GM23248 (cell line): ENCODE measurements around the gene APEX2. TPM values are rescaled to one million over a fixed set of nuclear protein-coding genes. Genes with fewer than 3 reads are reported as not detected.
A peak's percentile ranks its signal among the peaks of the same experiment; 100 is the strongest.
"Not testable (repeated sequence)": the region's sequence is repeated elsewhere in the genome, so short reads cannot be mapped to it uniquely, and the experiment has no call there.

ENCODE experiments used
- DNase-seq: peaks from one replicate; pipeline ENCODE4 v3.0.0-alpha.2; 2015
- H2AFZ ChIP-seq: fragments of 200-600 bp; sonication (generic); 2 replicates; pipeline ENCODE4 v1.6.1; 2016; ENCODE audit warnings: antibody characterized with exemption
- H3F3A ChIP-seq: fragments of 200-600 bp; sonication (generic); 2 replicates; pipeline ENCODE4 v1.6.1; 2016; ENCODE audit warnings: mild to moderate bottlenecking, antibody characterized with exemption, mixed run types; ENCODE audit not compliant: insufficient read depth
- H3K27ac ChIP-seq: fragments of 200-600 bp; sonication (generic); 2 replicates; pipeline ENCODE4 v1.5.1; 2016; ENCODE audit warnings: mild to moderate bottlenecking
- H3K27me3 ChIP-seq: fragments of 200-600 bp; sonication (generic); replicated peaks from 2 replicates; pipeline ENCODE4 v1.6.1; 2016; ENCODE audit warnings: mild to moderate bottlenecking; ENCODE audit not compliant: insufficient read depth
- H3K36me3 ChIP-seq: fragments of 200-600 bp; sonication (generic); 2 replicates; pipeline ENCODE4 v1.6.1; 2016; ENCODE audit warnings: low read depth, mild to moderate bottlenecking
- H3K4me1 ChIP-seq: fragments of 200-600 bp; sonication (generic); 2 replicates; pipeline ENCODE4 v1.6.1; 2016; ENCODE audit warnings: mild to moderate bottlenecking; ENCODE audit not compliant: insufficient read depth
- H3K4me2 ChIP-seq: fragments of 200-600 bp; sonication (generic); one replicate; pipeline ENCODE4 v1.6.1; 2016; ENCODE audit warnings: mild to moderate bottlenecking; ENCODE audit not compliant: unreplicated experiment
- H3K4me3 ChIP-seq: fragments of 200-600 bp; sonication (generic); 2 replicates; pipeline ENCODE4 v1.5.1; 2016; ENCODE audit warnings: mild to moderate bottlenecking
- H3K79me2 ChIP-seq: fragments of 200-600 bp; sonication (generic); 2 replicates; pipeline ENCODE4 v1.6.1; 2016; ENCODE audit warnings: mild to moderate bottlenecking; ENCODE audit not compliant: insufficient read depth
- H3K9ac ChIP-seq: fragments of 200-600 bp; sonication (generic); 2 replicates; pipeline ENCODE4 v1.6.1; 2016; ENCODE audit warnings: mild to moderate bottlenecking
- H3K9me2 ChIP-seq: fragments of 200-600 bp; sonication (generic); 2 replicates; pipeline ENCODE4 v1.6.1; 2016; ENCODE audit warnings: mixed run types, mild to moderate bottlenecking, moderate library complexity; ENCODE audit not compliant: insufficient read depth
- H3K9me3 ChIP-seq: fragments of 200-600 bp; sonication (generic); one replicate; pipeline ENCODE4 v1.6.1; 2017; ENCODE audit warnings: low read depth
- H4K20me1 ChIP-seq: fragments of 200-600 bp; sonication (generic); 2 replicates; pipeline ENCODE4 v1.6.0; 2016; ENCODE audit not compliant: insufficient read depth
- EZH2 ChIP-seq: fragments of 200-600 bp; sonication (generic); IDR thresholded peaks from 2 replicates; pipeline ENCODE4 v1.6.1; 2018; ENCODE audit warnings: antibody characterized with exemption, mild to moderate bottlenecking; ENCODE audit not compliant: insufficient read depth, poor library complexity, severe bottlenecking
- EZH2phosphoT487 ChIP-seq: fragments of 200-600 bp; sonication (generic); IDR thresholded peaks from 2 replicates; pipeline ENCODE4 v1.6.1; 2018; ENCODE audit warnings: antibody characterized with exemption, moderate library complexity, mild to moderate bottlenecking, low read depth; ENCODE audit not compliant: insufficient read depth
- WGBS, 2 experiments: methylation state at CpG; one replicate each; pipeline ENCODE4 v1.1.6; 2015 to 2017; ENCODE audit warnings: low lambda C conversion rate in 2 of 2, low coverage in 1 of 2; ENCODE audit errors: missing lambda C conversion rate in 2 of 2; 5-methylcytosine and 5-hydroxymethylcytosine counted together
- in situ Hi-C: fragments of 300-500 bp; cut with MboI; formaldehyde crosslinking; loops from 2 replicates; pipeline ENCODE4 v1.15.0; 2020
- polyA plus RNA-seq: library from polyadenylated mRNA; unstranded; fragments of >200 nt; fragmentation: Nextera tagmentation; extraction: Ambion mirVana; gene quantifications from 2 replicates; pipeline ENCODE4 v1.2.1, GENCODE V29; 2016
- total RNA-seq: library from RNA; depleted of rRNA; stranded (reverse); fragments of >200 nt; shearing (Covaris generic); gene quantifications from 2 replicates; pipeline ENCODE4 v1.2.3, GENCODE V29; 2014

The APEX2 gene
- total and polyA plus RNA-seq, 2 experiments from 2014 or later: 8.0 to 13.7 TPM

DNA sequence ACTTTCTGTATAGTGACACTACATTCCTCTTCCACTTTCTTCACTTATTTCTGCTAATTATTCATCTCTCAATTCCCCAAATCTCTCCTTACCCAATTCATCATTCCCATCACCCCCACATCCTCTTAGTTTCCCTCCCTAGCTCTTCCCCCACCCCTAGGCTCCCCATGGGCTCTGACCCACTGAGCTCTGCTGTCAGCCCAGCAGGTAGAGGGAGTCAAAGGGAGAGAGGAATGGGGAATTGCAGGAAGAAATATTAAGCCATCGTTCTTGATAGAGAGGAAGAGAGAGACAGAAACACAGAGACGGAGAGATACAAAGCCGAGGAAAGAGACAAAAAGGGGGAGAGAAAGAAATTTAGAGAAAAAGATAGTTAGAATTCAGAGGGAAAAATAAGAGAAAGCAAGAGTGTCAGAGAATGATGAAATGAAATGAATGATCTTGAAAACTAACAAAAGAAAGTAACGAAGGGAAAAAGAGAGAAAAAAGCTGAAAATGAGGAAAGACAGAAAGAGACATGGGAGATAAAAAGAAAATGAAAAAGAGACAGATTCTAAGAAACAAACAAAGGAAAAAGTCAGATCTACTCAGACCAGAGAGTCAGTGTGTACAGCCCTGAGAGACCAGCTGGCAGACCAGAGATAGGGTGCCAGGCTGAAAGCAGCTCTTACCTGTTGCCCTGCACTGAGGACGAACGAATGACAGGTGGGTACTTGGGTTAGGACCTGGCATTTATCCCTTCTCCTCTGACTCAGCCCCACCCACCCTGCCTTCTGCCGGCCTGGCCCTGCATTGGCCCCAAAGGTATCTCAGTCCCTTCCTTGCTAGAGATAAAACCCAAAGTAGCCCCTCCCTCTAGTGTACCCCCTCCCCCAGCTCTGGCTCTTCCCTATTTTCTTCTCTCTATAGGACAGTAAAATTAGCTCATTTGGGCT, 30.4 kb downstream of the APEX2 start, which contains the start of gene ALAS2:
ALAS2 (minus strand) TSS at position 707 of the 935 bp plus-strand sequence. CDS start 4,977 bp downstream, outside the sequence.
- no peak for TF ChIP-seq EZH2
- no peak for TF ChIP-seq EZH2phosphoT487
- no peaks in the 10 kb centered on the region for H3K9me2 ChIP-seq
- H3K4me3 ChIP-seq: no peak within 1 kb of the TSS
- H3K36me3 ChIP-seq: no peaks in the 10 kb centered on the region
- no peak within 1 kb of the TSS for H2AFZ ChIP-seq
- no peak within 1 kb of the TSS for H3K4me2 ChIP-seq
- no peaks in the 10 kb centered on the region for H3F3A ChIP-seq
- no peaks in the 10 kb centered on the region for H4K20me1 ChIP-seq
- H3K4me1 ChIP-seq: no peaks in the 10 kb centered on the region
- no peak within 1 kb of the TSS for H3K9ac ChIP-seq
- no peak for DNase-seq
- H3K9me3 ChIP-seq: no peaks in the 10 kb centered on the region
- WGBS, 2 experiments: 52 to 78% methylated on average over 5 of the region's 7 CpGs
- H3K27ac ChIP-seq: no peak within 1 kb of the TSS
- H3K79me2 ChIP-seq: no peaks in the 10 kb centered on the region
- in situ Hi-C loops: no loop called here
- no peaks in the 10 kb centered on the region for H3K27me3 ChIP-seq

DNA sequence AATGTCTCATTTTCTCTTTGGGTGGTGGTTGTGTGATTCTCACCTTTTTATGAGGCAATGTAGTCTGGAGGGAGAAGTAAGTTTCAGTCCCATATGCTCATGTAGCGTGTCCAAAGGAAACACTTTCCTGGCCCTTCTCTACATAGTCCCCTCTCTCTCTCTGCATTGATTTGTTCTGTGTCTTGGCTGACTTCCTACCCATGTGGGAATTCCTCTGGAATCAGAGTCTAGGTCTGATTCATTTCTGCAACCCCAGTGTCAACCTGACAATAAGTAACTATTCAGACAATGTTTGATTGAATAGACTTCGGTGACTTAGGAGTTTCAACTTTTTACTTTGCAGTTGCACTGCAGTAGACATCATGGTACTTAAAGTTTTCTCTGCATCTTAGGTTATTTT, 33.3 kb downstream of the APEX2 start:
- no peaks in the 10 kb centered on the region for H3F3A ChIP-seq
- no peak overlapping the region for H3K9ac ChIP-seq
- no peak overlapping the region for H2AFZ ChIP-seq
- H3K9me3 ChIP-seq: no peaks in the 10 kb centered on the region
- no peaks in the 10 kb centered on the region for H3K27me3 ChIP-seq
- DNase-seq: no peak
- H3K79me2 ChIP-seq: no peaks in the 10 kb centered on the region
- no peak overlapping the region for H3K4me2 ChIP-seq
- H3K4me1 ChIP-seq: no peaks in the 10 kb centered on the region
- no peaks in the 10 kb centered on the region for H3K36me3 ChIP-seq
- in situ Hi-C loops: no loop called here
- TF ChIP-seq EZH2 (no peak), EZH2phosphoT487 (no peak)
- no peak overlapping the region for H3K4me3 ChIP-seq
- 24 to 28% methylated on average over 2 of the region's 2 CpGs for WGBS, 2 experiments
- no peaks in the 10 kb centered on the region for H4K20me1 ChIP-seq
- no peaks in the 10 kb centered on the region for H3K9me2 ChIP-seq
- no peak overlapping the region for H3K27ac ChIP-seq

DNA sequence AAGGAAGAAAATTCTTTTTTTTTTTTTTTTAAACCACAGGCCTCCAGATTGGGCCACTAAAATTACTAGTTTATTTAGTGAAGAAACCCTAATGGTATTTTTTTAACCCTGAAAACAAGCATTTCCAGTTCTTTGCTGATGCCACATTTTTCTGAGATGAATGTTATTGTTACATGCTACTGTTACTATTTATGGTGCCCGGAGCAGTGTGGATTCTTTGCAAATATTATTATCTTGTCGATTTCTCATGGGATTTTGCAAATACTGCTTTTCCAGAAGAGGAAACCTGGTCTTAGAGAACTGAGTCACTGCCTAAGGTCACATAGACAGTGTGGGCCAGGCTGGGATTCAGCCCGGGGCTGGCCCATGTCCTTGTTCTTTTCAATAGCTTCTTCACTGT, 39.3 kb downstream of the APEX2 start:
- H4K20me1 ChIP-seq: no peaks in the 10 kb centered on the region
- H3K4me3 ChIP-seq: no peak overlapping the region
- no peak overlapping the region for H3K9ac ChIP-seq
- H3K79me2 ChIP-seq: no peaks in the 10 kb centered on the region
- no peaks in the 10 kb centered on the region for H3K9me2 ChIP-seq
- H3K36me3 ChIP-seq: no peaks in the 10 kb centered on the region
- DNase-seq: peak; percentile 16
- WGBS, 2 experiments: 36 to 80% methylated on average over 3 of the region's 3 CpGs
- no peaks in the 10 kb centered on the region for H3F3A ChIP-seq
- in situ Hi-C loops: no loop called here
- H3K27ac ChIP-seq: no peak overlapping the region
- no peak for TF ChIP-seq EZH2
- no peak for TF ChIP-seq EZH2phosphoT487
- no peaks in the 10 kb centered on the region for H3K4me1 ChIP-seq
- no peak overlapping the region for H3K4me2 ChIP-seq
- no peaks in the 10 kb centered on the region for H3K9me3 ChIP-seq
- H3K27me3 ChIP-seq: no peaks in the 10 kb centered on the region
- no peak overlapping the region for H2AFZ ChIP-seq

GRCh38 chrX:55041514-55041913, 41.4 kb downstream of the APEX2 start:
- H3K4me2 ChIP-seq: no peak overlapping the region
- no peaks in the 10 kb centered on the region for H3K79me2 ChIP-seq
- H3K4me1 ChIP-seq: no peaks in the 10 kb centered on the region
- TF ChIP-seq EZH2phosphoT487 (no peak), EZH2 (no peak)
- no peaks in the 10 kb centered on the region for H4K20me1 ChIP-seq
- no peaks in the 10 kb centered on the region for H3K36me3 ChIP-seq
- H3K27ac ChIP-seq: no peak overlapping the region
- no peak for DNase-seq
- no peaks in the 10 kb centered on the region for H3K9me2 ChIP-seq
- in situ Hi-C loops: no loop called here
- no peaks in the 10 kb centered on the region for H3K9me3 ChIP-seq
- no peak overlapping the region for H3K4me3 ChIP-seq
- no peak overlapping the region for H2AFZ ChIP-seq
- H3F3A ChIP-seq: no peaks in the 10 kb centered on the region
- H3K27me3 ChIP-seq: no peaks in the 10 kb centered on the region
- WGBS, 2 experiments: 50 to 67% methylated on average over 2 to 6 of the region's 6 CpGs
- no peak overlapping the region for H3K9ac ChIP-seq

GRCh38 chrX:55050599-55050998, 50.4 kb downstream of the APEX2 start:
- H2AFZ ChIP-seq, H3K79me2 ChIP-seq, H3F3A ChIP-seq, H4K20me1 ChIP-seq, H3K9me2 ChIP-seq, H3K4me3 ChIP-seq, DNase-seq, H3K4me1 ChIP-seq, H3K27ac ChIP-seq, H3K9me3 ChIP-seq, H3K9ac ChIP-seq, H3K27me3 ChIP-seq, H3K36me3 ChIP-seq, H3K4me2 ChIP-seq: not testable (repeated sequence)
- WGBS, 2 experiments: 43 to 61% methylated on average over 2 of the region's 2 CpGs
- in situ Hi-C loops: loop anchor here (25.0 kb wide), 2 partner anchors 112 to 363 kb away; no protein-coding TSS in a partner anchor
